ENCODE data around the gene RS1.

The RS1 gene

GRCh38 chrX:18591834-18592233 lies 80.1 kb downstream of the RS1 start:
- no peak for DNase-seq
